Thyroid gland (tissue), 4 donors: Measurements from ENCODE around the gene SLC15A5.

Experiments used
- CTCF ChIP-seq, 6 experiments: fragments of 200-600 bp in 3 of 6; fragments of 450-650 bp in 3 of 6; sonication (generic) in 3 of 6; IDR thresholded peaks; one replicate each; pipeline ENCODE4 v1.5.1; 2016 to 2019; ENCODE audit warnings: antibody characterized with exemption in 6 of 6, mild to moderate bottlenecking in 2 of 6, inconsistent platforms in 1 of 6, moderate library complexity in 1 of 6
- POLR2A ChIP-seq, 2 donors: fragments of 450-650 bp; IDR thresholded peaks; one replicate each; pipeline ENCODE4 v1.6.1; 2017; ENCODE audit warnings: antibody characterized with exemption in 2 of 2, mild to moderate bottlenecking in 2 of 2, moderate library complexity in 1 of 2

GRCh38 chr12:16183541-16183940 lies 93.9 kb downstream of the SLC15A5 start:
- TF ChIP-seq CTCF (IDR thresholded peaks at IDR 0.05) (no peak), POLR2A (IDR thresholded peaks at IDR 0.05) (no peak)
